GM20000 (cell line): ENCODE measurements around the gene FBLL1.

Experiments
- DNase-seq: peaks from one replicate; pipeline ENCODE4 v3.0.0; 2012; ENCODE audit warnings: low spot score
- TF ChIP-seq, protein P1 (sequence below): IDR thresholded peaks from 2 replicates; pipeline ENCODE4 v1.5.1; 2012; ENCODE audit warnings: mild to moderate bottlenecking, control low read depth; ENCODE audit errors: extremely low read depth, missing control alignments

FBLL1 gene

DNA sequence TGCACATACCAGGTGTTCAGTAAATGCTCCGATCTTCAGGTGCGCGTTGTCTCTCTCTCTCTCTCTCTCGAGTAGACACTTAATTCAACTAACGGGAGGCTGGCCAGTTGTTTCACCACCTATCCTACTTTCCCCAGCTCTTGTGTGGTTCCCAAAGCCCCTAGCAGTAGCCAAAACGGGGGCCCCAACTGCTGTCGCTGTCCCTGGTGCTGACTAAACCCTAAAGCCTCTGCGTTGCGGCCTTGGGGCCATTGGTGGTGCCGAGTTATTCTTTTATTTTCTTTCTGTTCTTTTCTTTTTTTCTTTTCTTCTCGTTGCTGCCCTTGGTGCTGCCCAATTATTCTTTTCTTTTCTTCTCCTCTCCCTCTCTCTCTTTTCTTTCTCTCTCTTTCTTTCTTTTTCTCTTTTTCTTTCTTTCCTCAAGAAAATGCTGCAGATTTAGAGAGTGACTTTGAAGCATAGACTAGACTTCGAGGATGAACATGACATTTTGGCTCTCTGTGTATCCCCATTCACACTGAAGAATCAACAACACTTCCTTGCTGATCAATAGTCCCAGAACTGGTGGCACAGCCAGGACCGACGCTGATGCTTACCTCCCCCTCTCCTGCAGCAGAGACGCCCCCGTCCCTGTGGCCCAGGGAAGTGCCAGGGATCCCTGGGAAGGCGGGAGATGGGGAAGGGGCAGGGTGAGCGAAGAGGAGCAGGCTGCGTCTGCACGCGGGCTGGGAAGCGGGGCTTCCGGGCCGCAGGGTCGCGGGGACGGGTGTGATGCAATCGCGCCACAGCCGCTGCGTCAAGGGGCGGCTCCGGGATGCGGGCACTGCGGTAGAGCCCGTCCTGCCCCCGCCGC lies at the start of gene FBLL1:
Gene FBLL1 (plus strand): TSS at position 785 of the 853 bp plus-strand sequence. CDS start 200 bp downstream, outside the sequence.
- TF ChIP-seq, protein P1, sequence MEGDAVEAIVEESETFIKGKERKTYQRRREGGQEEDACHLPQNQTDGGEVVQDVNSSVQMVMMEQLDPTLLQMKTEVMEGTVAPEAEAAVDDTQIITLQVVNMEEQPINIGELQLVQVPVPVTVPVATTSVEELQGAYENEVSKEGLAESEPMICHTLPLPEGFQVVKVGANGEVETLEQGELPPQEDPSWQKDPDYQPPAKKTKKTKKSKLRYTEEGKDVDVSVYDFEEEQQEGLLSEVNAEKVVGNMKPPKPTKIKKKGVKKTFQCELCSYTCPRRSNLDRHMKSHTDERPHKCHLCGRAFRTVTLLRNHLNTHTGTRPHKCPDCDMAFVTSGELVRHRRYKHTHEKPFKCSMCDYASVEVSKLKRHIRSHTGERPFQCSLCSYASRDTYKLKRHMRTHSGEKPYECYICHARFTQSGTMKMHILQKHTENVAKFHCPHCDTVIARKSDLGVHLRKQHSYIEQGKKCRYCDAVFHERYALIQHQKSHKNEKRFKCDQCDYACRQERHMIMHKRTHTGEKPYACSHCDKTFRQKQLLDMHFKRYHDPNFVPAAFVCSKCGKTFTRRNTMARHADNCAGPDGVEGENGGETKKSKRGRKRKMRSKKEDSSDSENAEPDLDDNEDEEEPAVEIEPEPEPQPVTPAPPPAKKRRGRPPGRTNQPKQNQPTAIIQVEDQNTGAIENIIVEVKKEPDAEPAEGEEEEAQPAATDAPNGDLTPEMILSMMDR: no peak
- peak; percentile 65 for DNase-seq

DNA sequence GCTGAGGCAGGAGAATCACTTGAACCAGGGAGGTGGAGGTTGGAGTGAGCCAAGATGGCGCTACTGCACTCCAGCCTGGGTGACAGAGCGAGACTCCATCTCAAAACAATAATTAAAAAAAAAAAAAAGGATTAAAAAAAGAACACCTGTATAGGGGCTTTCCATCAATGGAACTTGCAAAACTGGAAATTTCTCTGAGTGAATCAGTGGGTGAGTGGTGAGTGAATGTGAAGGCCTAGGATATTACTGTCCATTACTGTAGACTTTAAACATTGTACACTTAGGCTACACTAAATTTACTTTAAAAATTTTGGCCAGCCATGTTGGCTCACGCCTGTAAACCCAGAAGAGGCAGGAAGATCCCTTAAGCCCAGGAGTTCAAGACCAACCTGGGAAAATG lies 48.5 kb upstream of the FBLL1 start:
- DNase-seq: no peak
- TF ChIP-seq, protein P1: no peak

DNA sequence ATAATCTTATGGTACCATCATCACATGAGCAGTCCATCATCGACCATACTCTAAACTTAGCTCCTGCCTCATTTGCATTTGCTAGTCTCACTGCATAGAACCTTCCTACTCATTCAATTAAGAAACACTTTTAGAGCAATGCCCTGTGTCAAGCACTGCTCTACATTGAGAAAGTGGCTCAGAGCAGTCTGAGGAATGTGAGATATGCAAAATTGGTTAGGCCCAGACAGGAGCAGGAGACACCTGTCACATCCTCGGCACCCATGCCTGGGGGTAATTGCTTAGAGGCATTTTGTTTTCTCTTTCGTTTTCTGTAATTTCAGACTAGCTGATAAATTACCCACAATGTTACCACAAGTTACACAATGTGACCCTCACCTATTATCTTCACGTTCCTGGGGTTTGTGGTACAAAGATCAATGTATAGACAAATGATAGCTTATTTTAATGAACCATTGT lies 47.7 kb upstream of the FBLL1 start:
- TF ChIP-seq, protein P1: no peak
- peak; percentile 77 for DNase-seq

DNA sequence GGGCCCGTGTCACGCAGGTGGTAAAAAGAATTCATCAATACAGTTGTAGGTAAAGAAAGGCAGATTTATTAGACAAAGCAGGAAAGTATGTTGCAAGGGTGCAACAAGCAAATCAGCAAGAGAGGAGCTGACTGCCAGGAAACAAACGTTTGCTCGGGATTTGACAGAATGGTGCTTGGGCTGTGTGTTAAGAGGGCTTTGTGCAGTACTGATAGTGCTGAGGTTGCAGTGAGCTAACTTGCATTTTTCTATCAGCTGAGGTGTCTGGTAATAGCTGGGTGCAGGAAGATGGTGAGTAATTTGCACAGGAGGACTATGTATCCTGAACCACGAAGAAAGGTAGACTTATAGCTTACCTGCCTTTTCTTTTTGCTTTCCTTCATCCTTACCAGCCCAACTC lies 46.7 kb upstream of the FBLL1 start:
- DNase-seq: no peak
- TF ChIP-seq, protein P1: no peak

DNA sequence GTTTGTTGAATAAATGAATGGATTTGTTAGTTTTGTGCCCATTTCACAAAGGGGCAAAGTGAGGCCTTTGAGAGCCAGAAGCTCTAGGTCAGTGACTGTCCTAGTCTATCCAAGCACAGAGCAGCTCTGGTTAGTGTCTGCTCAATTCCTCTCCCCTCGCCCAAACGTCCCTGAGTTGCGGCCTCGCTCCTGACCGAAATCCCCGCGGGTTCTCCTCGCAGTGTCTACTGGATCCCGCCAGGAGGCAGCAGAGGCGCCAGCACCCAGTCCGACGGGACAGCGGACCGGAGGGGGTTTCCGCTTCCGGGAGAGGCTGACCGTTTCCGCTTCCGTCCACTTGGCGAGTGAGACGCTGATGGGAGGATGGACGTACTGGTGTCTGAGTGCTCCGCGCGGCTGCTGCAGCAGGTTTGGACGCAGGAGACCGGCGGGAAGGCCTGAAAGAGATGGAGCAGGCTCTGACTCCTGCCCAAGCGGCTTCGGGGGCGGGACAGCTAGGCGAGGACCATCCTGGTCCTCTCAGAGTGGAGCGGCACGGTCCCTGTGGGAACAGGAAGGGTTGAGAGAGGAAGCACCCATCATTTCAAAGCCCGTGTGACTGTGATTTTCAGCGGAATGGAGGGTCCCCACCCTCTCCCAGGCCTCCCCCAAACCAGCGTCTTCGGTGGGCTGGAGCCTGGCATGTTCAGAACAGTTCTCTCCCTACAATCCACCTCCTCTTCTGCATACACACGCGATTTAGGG lies 42.8 kb upstream of the FBLL1 start, which contains the start of gene RARS1:
Gene RARS1 (plus strand): TSS at position 336 of the 744 bp plus-strand sequence. CDS start 28 bp downstream, at position 364.
- peak; percentile 93 for DNase-seq
- TF ChIP-seq, protein P1: peak; percentile 93

DNA sequence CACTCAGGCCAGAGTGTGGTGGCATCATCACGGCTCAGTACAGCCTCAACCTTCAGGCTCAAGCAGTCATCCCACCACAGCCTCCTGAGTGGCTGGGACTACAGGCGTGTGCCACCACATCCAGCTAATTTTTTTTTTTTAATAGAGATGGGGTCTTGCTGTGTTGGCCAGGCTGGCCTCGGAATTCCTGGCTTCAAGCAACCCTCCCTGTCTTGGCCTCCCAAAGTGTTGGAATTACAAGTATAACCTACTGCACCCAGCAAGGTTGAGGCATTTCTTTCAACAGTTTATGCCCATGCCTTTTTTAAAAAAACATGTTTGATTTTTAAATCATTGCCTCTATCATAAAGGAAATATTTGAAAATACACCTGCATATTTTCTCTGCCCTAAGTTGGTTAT lies 40.0 kb upstream of the FBLL1 start:
- DNase-seq: no peak
- TF ChIP-seq, protein P1: no peak

GRCh38 chr5:168494057-168494555 lies 35.0 kb upstream of the FBLL1 start:
- TF ChIP-seq, protein P1: no peak

More at GRCh38 chr5:168494057-168494555, 35.0 kb upstream of the FBLL1 start:
- no peak for DNase-seq
